GM21619 (cell line): Measurements from ENCODE around the gene CTCF.

Experiments
- ATAC-seq: cut with Tn5 transposase; IDR thresholded peaks from one replicate; pipeline ENCODE4 v1.9.1; 2021; ENCODE audit not compliant: unreplicated experiment

The CTCF gene

GRCh38 chr16:67676516-67676915 lies 114.2 kb downstream of the CTCF start:
- ATAC-seq, result no peak

- ATAC-seq, result no peak
Measured at GRCh38 chr16:67676939-67677338, 114.6 kb downstream of the CTCF start.

GRCh38 chr16:67677712-67678111 lies 115.4 kb downstream of the CTCF start:
- no peak for ATAC-seq

- no peak for ATAC-seq
Measured at GRCh38 chr16:67678354-67679023, 116.2 kb downstream of the CTCF start.

- ATAC-seq, result no peak
Measured at GRCh38 chr16:67679935-67680897, 117.9 kb downstream of the CTCF start.

- ATAC-seq, result no peak
Measured at GRCh38 chr16:67683767-67684166, 121.4 kb downstream of the CTCF start.

- no peak for ATAC-seq
Measured at GRCh38 chr16:67685388-67686112, 123.2 kb downstream of the CTCF start.
